HT1080 (cell line): ENCODE data around the gene PPCDC. TPM values are rescaled to one million over a fixed set of nuclear protein-coding genes. Genes with fewer than 3 reads are reported as not detected.

ENCODE experiments used
- DNase-seq: peaks from one replicate; pipeline ENCODE4 v3.0.0-alpha.2; 2015; ENCODE audit warnings: low read depth
- total RNA-seq: library from RNA; depleted of rRNA; stranded (reverse); fragments of >200 nt; shearing (Covaris generic); gene quantifications from 2 replicates; pipeline ENCODE4 v1.2.3, GENCODE V29; 2014

Gene PPCDC
- total RNA-seq, 1 experiment from 2014 or later, result 15.8 TPM

GRCh38 chr15:75043509-75044257, 20.3 kb downstream of the PPCDC start:
- DNase-seq, result peak; percentile 100

DNA sequence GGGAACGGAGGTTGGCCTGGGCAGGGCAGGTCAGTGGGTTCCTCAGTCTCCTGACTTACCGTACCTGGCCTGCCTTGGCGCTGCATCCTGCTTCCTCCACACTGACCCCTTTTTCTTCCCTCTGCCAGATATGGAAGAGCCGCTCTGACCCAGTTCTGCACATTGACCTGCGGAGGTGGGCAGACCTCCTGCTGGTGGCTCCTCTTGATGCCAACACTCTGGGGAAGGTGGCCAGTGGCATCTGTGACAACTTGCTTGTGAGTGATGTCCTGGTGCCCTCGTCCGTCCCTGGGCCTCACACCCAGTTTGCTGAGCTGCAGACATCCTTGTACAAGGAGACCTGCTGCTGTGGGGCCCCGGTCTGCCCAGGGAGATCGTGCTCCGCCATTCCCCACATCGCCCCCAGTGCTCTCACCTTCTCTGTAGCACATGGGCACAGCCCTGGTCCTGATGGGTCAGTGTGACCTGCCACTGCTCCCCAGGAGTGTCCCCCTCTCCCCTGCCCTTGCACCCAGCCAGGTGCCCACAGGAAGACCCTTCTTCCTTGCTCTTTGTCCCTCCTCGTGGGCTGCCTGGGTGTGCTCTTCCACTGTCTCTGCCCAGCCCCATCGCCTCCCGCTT, 21.0 kb downstream of the PPCDC start:
- no peak for DNase-seq

- no peak for DNase-seq
Observed at GRCh38 chr15:75045332-75046015, 22.1 kb downstream of the PPCDC start.

- DNase-seq, result no peak
Observed at GRCh38 chr15:75048394-75048793, 25.0 kb downstream of the PPCDC start.

DNA sequence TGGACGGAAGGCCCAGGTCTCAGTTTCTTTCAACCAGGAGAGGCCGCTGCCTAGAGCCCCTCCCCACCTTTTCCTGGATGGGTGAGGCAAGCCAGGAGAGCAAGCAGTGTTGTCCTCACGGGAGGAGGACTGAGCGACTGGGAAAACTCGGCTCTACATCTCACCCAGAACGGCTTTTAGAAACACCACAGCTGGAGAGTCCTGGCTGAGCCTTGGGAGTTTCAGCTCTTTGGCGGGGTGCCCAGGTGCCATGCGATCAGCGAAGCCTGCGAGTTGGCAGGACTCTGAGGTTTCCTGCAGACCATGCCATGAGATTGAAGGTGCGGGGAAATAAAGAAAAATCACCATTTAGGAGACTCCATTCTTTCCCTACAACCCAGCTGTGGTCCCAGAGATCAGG, 26.0 kb downstream of the PPCDC start:
- DNase-seq, result no peak

GRCh38 chr15:75050283-75050682, 26.9 kb downstream of the PPCDC start:
- DNase-seq, result no peak

DNA sequence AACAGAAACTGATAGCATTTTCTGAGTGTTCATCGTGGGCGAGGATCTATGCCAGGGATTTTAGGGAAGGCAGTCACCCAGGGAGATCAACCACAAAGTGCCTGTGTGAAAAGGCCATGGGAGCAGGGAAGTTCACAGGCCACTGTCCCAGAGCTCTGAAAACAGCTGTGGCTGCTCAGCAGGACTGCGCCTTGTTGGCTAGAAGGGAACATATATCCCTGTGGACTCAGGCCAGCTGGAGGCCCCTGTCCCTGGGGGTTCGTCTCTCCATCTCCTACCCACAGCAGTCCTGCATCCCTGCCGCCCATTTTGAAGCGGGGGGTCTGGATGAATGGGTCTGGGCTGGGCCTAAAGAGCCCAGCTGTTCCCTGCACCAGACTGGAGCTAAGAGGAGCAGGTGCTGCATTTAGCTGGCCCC, 27.8 kb downstream of the PPCDC start:
- no peak for DNase-seq

- DNase-seq, result no peak
Observed at GRCh38 chr15:75051711-75052110, 28.3 kb downstream of the PPCDC start.

GRCh38 chr15:75052972-75053747, 29.8 kb downstream of the PPCDC start:
- no peak for DNase-seq

GRCh38 chr15:75053748-75054125, 30.3 kb downstream of the PPCDC start:
- no peak for DNase-seq

- no peak for DNase-seq
Observed at GRCh38 chr15:75054172-75054897, 30.9 kb downstream of the PPCDC start.

DNA sequence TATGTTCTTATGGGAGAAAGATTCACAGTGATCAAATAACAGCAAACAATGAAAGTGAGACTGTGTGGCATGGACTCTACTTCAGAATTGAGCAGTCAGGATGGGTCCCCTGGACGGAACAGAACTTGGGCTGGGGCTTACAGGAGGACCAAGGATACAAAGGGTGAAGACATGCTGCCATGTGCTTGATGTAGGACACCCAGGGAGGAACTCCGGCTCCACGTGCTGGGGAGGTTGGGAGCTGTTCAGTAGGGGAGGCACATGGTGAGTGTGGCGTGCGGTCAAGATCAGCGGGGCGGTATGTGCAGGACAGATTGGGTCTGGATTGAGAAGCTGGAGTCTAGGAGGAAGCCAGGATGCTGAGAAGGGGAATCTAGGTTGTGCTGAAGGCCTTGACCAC, 32.6 kb downstream of the PPCDC start:
- no peak for DNase-seq

DNA sequence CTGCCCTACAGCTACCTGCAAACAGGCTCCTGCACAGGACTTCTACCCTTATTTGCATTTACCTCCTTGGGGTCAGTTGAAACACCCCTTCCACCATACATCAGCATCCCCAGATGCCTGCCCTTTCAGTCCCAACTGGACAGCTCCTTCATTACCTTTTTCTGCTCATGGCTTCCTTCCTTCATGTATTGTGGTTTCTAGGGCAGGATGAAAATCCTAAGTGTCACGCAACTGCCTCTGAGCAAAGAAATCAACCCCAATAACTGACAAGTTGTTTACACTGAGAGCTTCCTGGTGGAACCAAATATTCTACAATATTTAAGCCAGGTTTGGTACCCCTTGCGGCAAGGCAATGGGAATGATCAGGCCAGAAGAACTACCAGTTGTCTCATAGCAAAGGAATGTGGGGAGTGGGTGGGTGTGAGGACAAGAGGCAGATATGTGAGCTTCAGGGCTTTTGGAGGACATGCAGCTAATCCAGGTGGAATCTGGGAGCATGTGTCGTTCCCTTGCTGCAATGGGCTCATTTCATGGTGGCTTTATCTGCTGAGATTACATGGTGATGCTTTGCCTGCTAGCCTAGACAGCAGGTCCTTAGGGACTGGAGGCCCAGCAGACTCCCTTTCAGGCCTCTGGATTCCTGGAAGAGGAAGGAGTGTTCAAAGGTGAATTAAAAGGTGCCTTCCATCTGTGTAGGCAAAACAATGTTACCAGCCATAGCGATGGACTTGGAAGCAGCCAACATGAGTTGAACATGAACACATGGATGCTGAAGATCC, 34.9 kb downstream of the PPCDC start:
- no peak for DNase-seq

DNA sequence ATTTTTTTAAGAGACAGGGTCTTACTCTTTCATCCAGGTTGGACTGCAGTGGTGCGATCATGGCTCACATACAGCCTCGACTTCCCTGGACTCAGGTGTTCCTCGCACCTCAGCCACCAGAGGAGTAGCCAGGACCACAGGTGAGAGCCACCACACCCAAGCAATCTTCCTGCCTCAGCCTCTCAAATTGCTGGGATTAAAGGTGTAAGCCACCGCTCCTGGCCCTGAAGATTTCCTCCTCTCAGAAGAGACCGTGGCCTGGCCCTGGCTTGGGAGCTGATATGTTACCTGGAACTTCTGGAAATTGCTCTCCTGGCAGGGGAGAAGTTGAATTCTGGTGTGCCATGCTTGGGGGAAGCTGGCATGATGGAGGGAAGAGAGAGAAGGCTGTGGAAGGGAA, 36.2 kb downstream of the PPCDC start:
- DNase-seq, result no peak

DNA sequence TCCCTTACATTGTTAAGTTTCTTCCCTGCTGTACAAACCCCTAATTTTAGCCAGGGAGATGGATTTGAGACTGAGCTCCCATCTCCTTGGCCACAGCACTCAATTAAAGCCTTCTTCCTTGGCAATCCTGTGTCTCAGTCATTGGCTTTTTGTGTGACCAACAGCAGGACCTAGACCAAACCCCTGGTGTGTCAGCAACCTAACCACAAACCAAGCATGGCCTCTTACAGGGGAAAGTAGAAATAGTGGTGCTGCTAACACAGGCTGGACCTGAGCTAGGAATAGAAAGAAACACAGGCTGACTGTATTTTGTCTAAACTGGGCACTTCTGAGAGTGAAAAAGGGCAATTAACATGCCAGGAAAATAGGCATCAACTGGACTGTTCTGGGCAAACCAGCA, 37.9 kb downstream of the PPCDC start:
- peak; percentile 71 for DNase-seq

DNA sequence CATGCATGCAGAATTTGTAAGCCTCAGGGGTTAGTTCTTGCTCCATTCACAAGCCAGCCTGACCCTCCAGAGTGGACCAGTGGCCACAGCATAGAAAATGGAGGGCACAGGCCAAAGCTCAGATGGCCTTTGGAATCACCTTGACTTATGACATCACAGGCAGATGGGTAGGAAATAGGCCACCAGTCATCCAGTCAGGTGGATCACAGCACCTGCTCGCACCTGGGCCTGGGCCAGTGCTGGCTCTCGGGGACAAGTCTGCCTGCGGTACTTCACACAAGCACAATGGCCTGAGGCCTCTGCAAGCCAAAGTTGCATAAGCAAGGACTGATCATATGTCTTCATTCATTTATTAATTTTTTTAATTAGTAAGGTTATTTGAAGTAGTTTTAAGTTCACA, 39.3 kb downstream of the PPCDC start:
- no peak for DNase-seq

GRCh38 chr15:75063338-75063737, 39.9 kb downstream of the PPCDC start:
- peak; percentile 15 for DNase-seq

GRCh38 chr15:75063889-75064288, 40.5 kb downstream of the PPCDC start:
- DNase-seq, result no peak

DNA sequence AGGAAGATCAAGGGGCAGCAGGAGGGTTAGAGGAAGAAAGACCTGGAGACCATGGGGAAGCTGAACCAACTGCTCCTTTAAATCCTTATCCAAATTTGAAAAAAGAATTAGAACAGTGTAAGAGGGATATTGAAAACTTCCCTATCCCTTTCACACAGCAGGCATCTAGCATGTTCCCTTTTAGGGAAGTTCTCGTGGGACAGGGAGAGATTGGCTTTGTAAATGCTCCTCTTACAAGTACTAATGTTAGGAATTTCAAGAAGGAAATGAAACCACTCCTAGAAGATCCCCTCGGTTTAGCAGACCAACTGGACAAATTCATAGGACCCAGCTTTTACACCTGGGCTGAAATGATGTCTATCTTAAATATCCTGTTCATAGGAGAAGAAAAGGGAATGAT, 41.5 kb downstream of the PPCDC start:
- no peak for DNase-seq

- peak; percentile 28 for DNase-seq
Observed at GRCh38 chr15:75065467-75065850, 42.1 kb downstream of the PPCDC start.
